Measurements from ENCODE around the gene FEM1B.

Gene FEM1B

GRCh38 chr15:68303134-68303533, 25.6 kb downstream of the FEM1B start:
- Histone ChIP-seq H3K27me3 (ENCODE audit: insufficient read depth, low read length) (no peaks in the 10 kb centered on the region), H3K9ac (ENCODE audit: low read depth, low read length) (no peak overlapping the region), H3K9me3 (ENCODE audit: insufficient read depth, low read depth, low read length) (no peaks in the 10 kb centered on the region), H3K27ac (ENCODE audit: low read length) (no peak overlapping the region), H3K4me3 (ENCODE audit: low read length) (no peak overlapping the region), H3K36me3 (ENCODE audit: insufficient read depth, low read depth, low read length) (0 out of 2 replicates have a peak, but pooled peaks cover 3% of the 10 kb centered on the region), H3K4me1 (ENCODE audit: insufficient read depth, low read length) (peaks cover 21% of the 10 kb centered on the region)

GRCh38 chr15:68303560-68304436, 26.3 kb downstream of the FEM1B start:
- no peak overlapping the region for H3K4me3 ChIP-seq (ENCODE audit: low read length)
- H3K36me3 ChIP-seq (ENCODE audit: insufficient read depth, low read depth, low read length), result 0 out of 2 replicates have a peak, but pooled peaks cover 3% of the 10 kb centered on the region
- peaks cover 21% of the 10 kb centered on the region for H3K4me1 ChIP-seq (ENCODE audit: insufficient read depth, low read length)
- H3K9me3 ChIP-seq (ENCODE audit: insufficient read depth, low read depth, low read length), result no peaks in the 10 kb centered on the region
- H3K27me3 ChIP-seq (ENCODE audit: insufficient read depth, low read length), result no peaks in the 10 kb centered on the region
- H3K9ac ChIP-seq (ENCODE audit: low read depth, low read length), result no peak overlapping the region; the same call in 1 of the 2 replicates
- H3K27ac ChIP-seq (ENCODE audit: low read length), result no peak overlapping the region

- Histone ChIP-seq H3K9ac (ENCODE audit: low read depth, low read length) (peak overlapping the region; percentile 29; the same call in 1 of the 2 replicates), H3K4me1 (ENCODE audit: insufficient read depth, low read length) (peaks cover 21% of the 10 kb centered on the region), H3K27me3 (ENCODE audit: insufficient read depth, low read length) (no peaks in the 10 kb centered on the region), H3K9me3 (ENCODE audit: insufficient read depth, low read depth, low read length) (no peaks in the 10 kb centered on the region), H3K27ac (ENCODE audit: low read length) (no peak overlapping the region), H3K4me3 (ENCODE audit: low read length) (no peak overlapping the region), H3K36me3 (ENCODE audit: insufficient read depth, low read depth, low read length) (no peaks in the 10 kb centered on the region)
Measured at GRCh38 chr15:68304589-68305337, 27.2 kb downstream of the FEM1B start.

- H3K4me1 ChIP-seq (ENCODE audit: insufficient read depth, low read length), result peaks cover 21% of the 10 kb centered on the region
- H3K27me3 ChIP-seq (ENCODE audit: insufficient read depth, low read length), result no peaks in the 10 kb centered on the region
- H3K4me3 ChIP-seq (ENCODE audit: low read length), result no peak overlapping the region
- H3K9me3 ChIP-seq (ENCODE audit: insufficient read depth, low read depth, low read length), result no peaks in the 10 kb centered on the region
- H3K9ac ChIP-seq (ENCODE audit: low read depth, low read length), result peak overlapping the region; percentile 29; the same call in 1 of the 2 replicates
- H3K27ac ChIP-seq (ENCODE audit: low read length), result no peak overlapping the region
- H3K36me3 ChIP-seq (ENCODE audit: insufficient read depth, low read depth, low read length), result no peaks in the 10 kb centered on the region
Measured at GRCh38 chr15:68305420-68305871, 27.9 kb downstream of the FEM1B start.

GRCh38 chr15:68307131-68307928, 29.8 kb downstream of the FEM1B start:
- H3K9ac ChIP-seq (ENCODE audit: low read depth, low read length), result peak overlapping the region; percentile 11; the same call in 1 of the 2 replicates
- no peaks in the 10 kb centered on the region for H3K27me3 ChIP-seq (ENCODE audit: insufficient read depth, low read length)
- no peak overlapping the region for H3K4me3 ChIP-seq (ENCODE audit: low read length)
- H3K36me3 ChIP-seq (ENCODE audit: insufficient read depth, low read depth, low read length), result no peaks in the 10 kb centered on the region
- H3K9me3 ChIP-seq (ENCODE audit: insufficient read depth, low read depth, low read length), result no peaks in the 10 kb centered on the region; the same call in 1 of the 2 replicates
- peaks cover 21% of the 10 kb centered on the region for H3K4me1 ChIP-seq (ENCODE audit: insufficient read depth, low read length)
- H3K27ac ChIP-seq (ENCODE audit: low read length), result no peak overlapping the region

- H3K4me3 ChIP-seq (ENCODE audit: low read length), result no peak overlapping the region
- no peaks in the 10 kb centered on the region for H3K36me3 ChIP-seq (ENCODE audit: insufficient read depth, low read depth, low read length)
- no peaks in the 10 kb centered on the region for H3K27me3 ChIP-seq (ENCODE audit: insufficient read depth, low read length)
- peaks cover 21% of the 10 kb centered on the region for H3K4me1 ChIP-seq (ENCODE audit: insufficient read depth, low read length)
- H3K27ac ChIP-seq (ENCODE audit: low read length), result no peak overlapping the region
- H3K9ac ChIP-seq (ENCODE audit: low read depth, low read length), result no peak overlapping the region
- H3K9me3 ChIP-seq (ENCODE audit: insufficient read depth, low read depth, low read length), result no peaks in the 10 kb centered on the region; the same call in 1 of the 2 replicates
Measured at GRCh38 chr15:68309024-68309423, 31.5 kb downstream of the FEM1B start.

GRCh38 chr15:68310178-68310803, 32.7 kb downstream of the FEM1B start:
- Histone ChIP-seq H3K27me3 (ENCODE audit: insufficient read depth, low read length) (no peaks in the 10 kb centered on the region), H3K4me3 (ENCODE audit: low read length) (no peak overlapping the region), H3K9ac (ENCODE audit: low read depth, low read length) (no peak overlapping the region), H3K9me3 (ENCODE audit: insufficient read depth, low read depth, low read length) (no peaks in the 10 kb centered on the region; the same call in 1 of the 2 replicates), H3K27ac (ENCODE audit: low read length) (no peak overlapping the region), H3K36me3 (ENCODE audit: insufficient read depth, low read depth, low read length) (no peaks in the 10 kb centered on the region), H3K4me1 (ENCODE audit: insufficient read depth, low read length) (peaks cover 10% of the 10 kb centered on the region)

- Histone ChIP-seq H3K4me3 (ENCODE audit: low read length) (no peak overlapping the region), H3K9me3 (ENCODE audit: insufficient read depth, low read depth, low read length) (no peaks in the 10 kb centered on the region; the same call in 1 of the 2 replicates), H3K36me3 (ENCODE audit: insufficient read depth, low read depth, low read length) (no peaks in the 10 kb centered on the region), H3K27ac (ENCODE audit: low read length) (no peak overlapping the region), H3K9ac (ENCODE audit: low read depth, low read length) (no peak overlapping the region), H3K4me1 (ENCODE audit: insufficient read depth, low read length) (peaks cover 9% of the 10 kb centered on the region; the same call in 1 of the 2 replicates), H3K27me3 (ENCODE audit: insufficient read depth, low read length) (no peaks in the 10 kb centered on the region)
Measured at GRCh38 chr15:68310804-68311463, 33.4 kb downstream of the FEM1B start.

GRCh38 chr15:68311464-68311835, 33.9 kb downstream of the FEM1B start:
- no peak overlapping the region for H3K27ac ChIP-seq (ENCODE audit: low read length)
- no peaks in the 10 kb centered on the region for H3K27me3 ChIP-seq (ENCODE audit: insufficient read depth, low read length)
- peaks cover 11% of the 10 kb centered on the region; the same call in 1 of the 2 replicates for H3K4me1 ChIP-seq (ENCODE audit: insufficient read depth, low read length)
- H3K9me3 ChIP-seq (ENCODE audit: insufficient read depth, low read depth, low read length), result no peaks in the 10 kb centered on the region; the same call in 1 of the 2 replicates
- no peak overlapping the region for H3K9ac ChIP-seq (ENCODE audit: low read depth, low read length)
- H3K36me3 ChIP-seq (ENCODE audit: insufficient read depth, low read depth, low read length), result no peaks in the 10 kb centered on the region
- H3K4me3 ChIP-seq (ENCODE audit: low read length), result no peak overlapping the region

- Histone ChIP-seq H3K27ac (ENCODE audit: low read length) (no peak overlapping the region), H3K27me3 (ENCODE audit: insufficient read depth, low read length) (no peaks in the 10 kb centered on the region), H3K4me3 (ENCODE audit: low read length) (no peak overlapping the region), H3K4me1 (ENCODE audit: insufficient read depth, low read length) (peaks cover 7% of the 10 kb centered on the region; the same call in 1 of the 2 replicates), H3K9me3 (ENCODE audit: insufficient read depth, low read depth, low read length) (no peaks in the 10 kb centered on the region; the same call in 1 of the 2 replicates), H3K9ac (ENCODE audit: low read depth, low read length) (no peak overlapping the region), H3K36me3 (ENCODE audit: insufficient read depth, low read depth, low read length) (no peaks in the 10 kb centered on the region)
Measured at GRCh38 chr15:68311859-68312557, 34.5 kb downstream of the FEM1B start.
